Hematopoietic multipotent progenitor cell treated with erythropoietin and hydrocortisone succinate and interleukin-3 and kit ligand, for 4 days (in vitro differentiated cells): Measurements from ENCODE around the gene PRKCE.

Source experiments
- DNase-seq: peaks from one replicate; pipeline ENCODE4 v3.0.0-alpha.2; 2015

PRKCE gene

DNA sequence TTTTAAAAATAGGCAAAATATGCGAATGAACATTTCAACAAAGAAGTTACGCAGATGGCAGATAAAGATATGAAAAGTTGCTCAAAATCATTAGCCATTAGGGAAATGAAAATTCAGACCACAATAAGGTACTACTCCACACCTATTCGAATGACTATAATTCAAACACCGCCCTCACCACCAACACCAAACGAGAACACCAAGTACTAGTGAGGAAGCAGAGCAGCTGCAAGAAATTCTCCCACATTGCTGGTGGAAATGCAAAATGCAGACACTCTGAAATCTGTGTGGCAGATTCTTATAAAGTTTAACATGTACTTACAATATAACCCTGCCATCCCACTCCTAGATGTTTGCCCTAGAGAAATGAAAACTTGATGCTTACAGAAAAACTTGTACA is 17.3 kb upstream of the PRKCE start:
- DNase-seq: no peak

DNA sequence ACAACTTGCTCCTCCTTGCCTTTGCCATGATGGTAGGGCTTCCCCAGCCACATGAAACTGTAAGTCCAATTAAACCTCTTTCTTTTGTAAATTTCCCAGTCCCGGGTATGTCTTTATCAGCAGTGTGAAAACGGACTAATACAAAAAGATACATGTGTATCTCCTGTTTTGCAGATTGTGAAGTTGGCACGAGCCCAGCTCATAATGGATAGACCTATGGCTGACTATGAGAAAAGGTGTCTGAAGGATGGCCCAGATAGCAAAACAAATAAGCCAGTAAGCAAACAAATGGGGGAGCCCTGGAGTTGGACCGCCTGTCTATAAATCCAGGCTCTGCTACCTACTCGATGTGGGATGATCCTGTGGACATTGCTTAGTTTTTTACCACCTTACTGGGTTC is 15.5 kb upstream of the PRKCE start:
- peak; percentile 32 for DNase-seq

DNA sequence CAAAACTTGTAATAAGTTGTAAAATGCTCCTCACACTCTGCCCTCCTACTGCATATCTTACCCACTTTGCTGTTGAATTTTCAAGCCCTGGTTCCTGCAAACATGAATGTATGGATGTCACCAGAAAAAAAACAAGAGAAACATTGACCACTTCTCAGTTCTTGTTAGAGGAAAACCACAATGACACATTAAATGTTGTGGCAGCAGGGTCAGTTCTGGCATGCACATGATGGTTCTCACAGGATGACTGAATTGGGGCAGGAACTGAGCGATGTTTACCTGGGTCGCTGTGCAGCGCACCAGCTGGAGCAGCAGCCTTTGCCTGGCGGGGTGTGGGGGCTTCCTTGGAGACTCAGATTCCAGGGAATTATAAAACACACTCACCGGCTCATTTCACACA is 14.0 kb upstream of the PRKCE start:
- DNase-seq: peak; percentile 86

DNA sequence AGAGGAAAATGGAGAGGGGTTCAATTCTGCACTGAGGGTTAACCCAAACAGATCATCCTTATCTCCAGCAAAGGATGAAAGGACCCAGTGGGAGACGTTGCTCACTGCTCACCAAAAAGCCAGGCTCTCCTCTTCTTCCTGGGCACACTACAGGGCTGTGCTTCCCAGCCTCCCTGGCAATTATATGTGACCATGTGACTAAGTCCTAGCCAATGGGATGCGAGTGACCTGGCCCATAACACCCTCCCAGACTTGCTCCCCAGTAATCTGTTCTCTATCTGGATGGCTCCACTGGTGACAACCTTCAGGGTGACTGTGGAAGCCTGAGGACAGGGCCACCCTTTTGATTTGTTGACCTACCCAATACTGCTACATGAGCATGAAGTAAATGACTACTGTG is 10.9 kb upstream of the PRKCE start:
- no peak for DNase-seq

DNA sequence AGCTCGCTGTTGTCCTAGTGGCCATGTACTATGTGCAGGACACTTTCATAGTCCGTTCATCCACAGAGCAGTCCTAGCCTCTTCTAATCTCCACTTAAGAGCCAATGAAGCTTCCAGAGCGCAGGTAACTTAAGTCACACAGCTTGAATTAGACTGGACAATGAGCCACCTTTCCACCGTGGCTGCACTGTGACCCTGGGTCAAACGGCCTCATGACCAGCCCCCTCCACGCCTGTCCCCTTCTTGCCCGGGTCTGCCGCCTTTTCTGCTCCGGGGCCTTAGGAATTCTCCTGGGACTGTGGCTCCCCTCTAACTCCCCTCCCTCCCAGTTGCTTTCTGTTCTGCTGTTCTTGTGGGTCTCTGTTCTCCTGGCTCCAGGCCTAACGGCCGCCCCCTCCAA is 8.4 kb upstream of the PRKCE start:
- no peak for DNase-seq

DNA sequence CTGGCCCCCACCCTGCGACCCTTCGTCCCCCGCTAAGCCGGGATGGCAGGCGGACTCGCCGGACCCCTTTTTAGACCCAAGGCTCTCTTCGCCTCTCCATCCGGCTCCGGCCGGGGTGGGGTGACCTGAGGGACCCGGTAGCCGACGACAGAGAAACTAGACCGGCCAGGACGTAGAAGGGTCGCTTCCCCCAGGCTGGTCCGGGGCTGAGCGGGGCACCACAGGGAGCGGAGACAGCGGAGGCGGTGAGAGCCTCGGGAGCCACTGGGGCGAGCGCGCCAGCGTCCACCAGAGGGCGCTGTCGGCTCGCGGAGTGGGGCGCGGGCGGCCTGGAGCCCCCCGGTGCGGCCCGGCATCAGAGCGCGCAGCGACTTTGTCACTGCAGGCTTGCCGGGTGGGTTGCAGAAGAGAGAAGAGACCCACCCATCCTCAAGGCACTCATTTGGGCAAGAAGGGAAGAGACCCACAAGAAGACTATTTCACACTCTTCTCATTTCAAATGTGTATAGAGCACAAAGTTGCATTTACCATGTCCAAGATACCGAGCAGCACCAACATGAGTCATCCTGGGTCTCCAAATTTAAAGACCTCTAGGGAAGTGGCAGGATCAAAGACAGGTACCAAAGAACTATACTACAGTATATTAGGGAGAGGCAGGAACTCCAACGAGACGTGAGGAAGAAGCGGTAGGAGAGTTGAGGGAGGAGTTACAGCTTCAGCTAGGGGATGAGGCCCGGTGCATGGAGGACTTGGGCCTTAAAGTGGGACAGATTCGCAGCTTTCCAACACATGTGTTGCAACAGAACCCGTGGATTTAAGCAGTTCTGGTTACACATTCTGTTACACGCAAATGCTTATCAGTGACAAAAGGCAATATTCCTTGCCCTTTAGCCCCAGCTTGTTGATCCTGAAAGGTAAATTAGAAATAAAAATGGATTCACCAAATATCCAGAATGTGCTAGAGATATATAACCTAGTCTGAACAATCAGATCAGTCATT is 7.6 kb upstream of the PRKCE start:
- DNase-seq: peak; percentile 79

DNA sequence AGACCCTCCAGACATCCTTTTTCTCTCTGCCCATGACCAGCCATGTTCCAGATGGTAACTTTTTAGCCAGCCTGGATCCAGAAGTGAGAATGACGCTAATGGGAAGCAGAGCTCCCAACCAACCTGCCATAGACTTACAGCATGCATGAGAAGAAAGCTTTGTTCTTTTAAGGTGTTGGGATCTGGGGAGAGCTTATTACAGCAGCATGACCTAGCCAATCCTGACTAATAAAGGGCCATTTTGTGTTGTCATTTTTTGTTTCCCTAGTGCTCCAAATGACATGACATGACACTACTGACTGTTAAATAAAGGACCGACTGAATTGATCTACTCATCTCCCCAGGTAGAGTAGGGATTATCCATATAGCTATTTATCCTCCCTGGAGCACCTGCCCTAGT is 5.2 kb upstream of the PRKCE start:
- DNase-seq: no peak

DNA sequence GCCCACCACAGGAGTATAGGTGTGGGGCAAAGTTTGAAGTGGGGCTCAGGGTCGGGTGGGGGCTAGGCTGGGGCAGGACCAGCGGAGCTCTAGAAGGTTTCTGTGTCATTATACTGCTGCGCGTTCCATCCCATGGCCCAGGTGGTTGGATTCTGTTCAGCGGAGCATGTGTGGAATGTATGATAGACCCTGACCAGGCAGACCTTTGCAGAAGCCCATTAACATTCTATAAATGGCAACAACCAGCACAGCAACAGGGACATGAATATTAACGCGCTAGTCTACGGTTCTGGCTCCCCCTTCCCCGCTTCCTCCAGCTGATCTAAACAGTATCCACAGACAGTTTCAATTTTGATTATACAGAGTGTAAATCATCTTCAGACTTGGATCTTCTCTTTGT is 4.1 kb upstream of the PRKCE start:
- DNase-seq: no peak

DNA sequence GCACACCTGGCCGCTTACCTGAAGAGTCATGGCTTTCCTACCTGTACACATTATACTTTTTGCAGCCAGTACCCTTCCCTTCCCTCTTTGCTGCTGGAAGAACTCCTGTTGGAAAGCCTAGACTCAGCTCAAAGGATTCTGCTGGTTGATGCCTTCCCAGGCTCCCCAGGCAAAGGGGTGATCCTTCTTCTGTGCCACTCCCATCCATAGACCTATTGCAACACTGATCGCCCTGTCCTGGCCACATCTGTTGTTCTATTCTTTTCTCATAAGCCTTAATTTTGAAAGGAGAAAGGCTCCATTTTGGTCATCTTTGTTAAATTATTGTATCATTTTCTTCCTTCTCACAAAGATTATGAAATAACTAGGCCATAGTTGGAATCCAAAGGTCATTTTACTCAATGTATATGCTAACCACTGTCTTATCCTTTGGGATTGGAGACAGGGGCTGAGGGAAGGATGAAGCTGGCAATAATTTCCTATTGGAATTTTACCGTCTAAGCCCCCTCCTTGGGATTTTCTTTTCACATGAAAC is 3.4 kb upstream of the PRKCE start:
- no peak for DNase-seq

DNA sequence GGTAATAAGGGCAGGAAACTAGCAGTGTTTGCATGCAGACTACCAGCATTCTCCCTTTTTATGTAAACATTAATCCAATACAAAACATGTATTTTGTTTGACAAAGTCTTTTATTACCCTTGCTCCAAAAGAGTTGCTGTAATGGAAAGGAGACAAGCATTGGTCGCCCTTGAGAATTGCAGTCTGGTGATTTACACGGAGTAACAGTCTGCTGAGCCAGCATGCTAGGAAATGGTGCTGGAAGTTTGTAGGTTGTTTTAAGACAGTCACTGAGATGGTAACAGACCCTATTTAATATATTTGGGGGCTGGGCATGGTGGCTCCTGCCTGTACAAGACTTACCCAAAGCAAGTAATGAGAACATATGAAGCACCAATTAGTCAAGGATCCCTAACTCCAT is 2.8 kb upstream of the PRKCE start:
- no peak for DNase-seq

DNA sequence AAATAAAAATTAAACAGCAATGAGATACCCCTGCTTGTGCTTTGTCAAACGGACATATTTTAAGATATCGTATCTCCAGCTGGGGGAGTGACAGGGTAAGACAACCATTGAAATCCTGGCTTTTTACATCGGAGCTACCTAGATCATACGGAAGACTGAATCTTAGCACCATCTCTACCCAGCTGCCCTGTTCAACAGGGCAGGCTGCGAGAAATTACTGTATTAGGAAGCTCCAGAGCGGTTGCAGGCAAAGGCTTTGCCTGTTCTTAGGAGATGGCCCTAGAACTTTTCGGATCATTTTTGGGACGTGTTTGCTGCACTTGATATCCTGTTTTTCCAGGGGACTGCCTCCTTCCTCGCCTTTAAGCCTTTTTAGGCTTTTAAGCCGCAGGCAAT is 2.0 kb upstream of the PRKCE start:
- peak; percentile 58 for DNase-seq

DNA sequence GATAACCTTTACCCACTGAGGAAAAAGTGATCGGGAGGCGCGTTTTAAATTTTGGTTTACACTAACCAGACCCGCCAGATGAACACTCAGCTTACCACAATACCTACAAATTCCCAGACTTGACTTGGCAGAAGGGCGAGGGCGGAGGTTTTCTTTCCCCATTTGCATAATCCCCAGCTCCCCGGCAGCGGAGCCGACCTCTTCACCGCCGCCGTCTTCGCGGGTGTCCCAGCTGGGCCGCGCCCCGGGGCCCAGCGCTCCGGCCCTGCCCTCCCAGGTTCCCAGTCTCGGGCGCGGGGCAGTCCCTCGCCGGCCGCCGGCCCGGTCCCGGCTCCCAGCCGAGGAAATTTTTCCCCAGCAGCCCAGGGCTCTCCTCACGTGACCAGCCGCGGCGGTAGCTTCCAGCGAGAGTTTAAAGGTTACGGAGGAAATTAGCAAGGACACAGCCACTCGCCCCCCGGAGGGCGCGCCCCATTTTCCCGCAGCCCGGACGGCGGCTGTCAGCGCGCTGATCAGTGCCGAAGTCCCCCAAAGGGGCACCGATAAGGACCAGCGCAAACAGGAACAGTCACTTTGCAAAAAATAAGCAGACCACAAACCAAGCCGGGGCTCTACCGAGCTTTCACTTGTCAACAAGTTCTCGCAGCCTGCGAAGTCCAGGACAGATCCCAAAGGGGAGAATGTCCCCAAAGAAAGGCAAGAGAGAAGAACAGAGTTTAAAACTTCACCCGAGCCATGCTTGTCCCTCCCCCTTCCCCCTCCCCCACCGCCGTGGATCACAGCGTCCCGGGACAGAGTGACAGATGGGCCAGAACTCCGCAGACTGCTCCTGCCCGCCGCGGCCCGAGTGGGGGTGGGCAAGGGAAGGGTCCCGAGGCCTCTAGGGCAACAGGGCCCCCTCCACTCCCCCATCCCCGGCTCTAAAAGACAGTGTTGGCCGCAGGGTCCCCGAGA is 1.3 kb upstream of the PRKCE start:
- DNase-seq: peak; percentile 62

DNA sequence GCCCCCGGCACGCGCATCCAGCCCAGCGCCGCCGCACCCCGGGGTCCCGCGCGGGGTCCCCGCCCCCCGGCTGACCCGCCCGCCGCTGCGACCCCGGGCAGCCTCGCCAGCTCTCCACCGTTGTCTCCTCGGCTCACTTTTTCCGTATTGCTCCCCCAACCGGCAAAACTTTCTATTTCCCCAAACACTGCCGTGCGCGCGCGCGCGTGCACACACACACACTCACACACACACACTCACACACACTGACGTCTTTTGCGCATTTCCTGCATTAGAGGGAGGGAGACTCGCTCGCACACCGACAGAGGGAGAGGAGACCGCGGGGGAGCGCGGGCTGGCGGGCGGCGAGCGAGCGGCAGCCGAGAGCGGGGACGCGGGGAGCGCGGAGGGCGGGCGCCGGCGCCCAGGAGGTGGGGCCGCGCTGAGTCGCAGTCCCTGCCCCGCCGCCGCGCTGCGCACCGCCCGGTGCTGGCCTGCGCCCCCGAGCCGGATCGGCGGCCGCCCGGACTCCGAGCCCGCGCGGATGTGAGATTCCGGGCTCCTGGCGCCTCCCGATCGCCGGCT is 542 bp upstream of the PRKCE start:
- peak; percentile 97 for DNase-seq

DNA sequence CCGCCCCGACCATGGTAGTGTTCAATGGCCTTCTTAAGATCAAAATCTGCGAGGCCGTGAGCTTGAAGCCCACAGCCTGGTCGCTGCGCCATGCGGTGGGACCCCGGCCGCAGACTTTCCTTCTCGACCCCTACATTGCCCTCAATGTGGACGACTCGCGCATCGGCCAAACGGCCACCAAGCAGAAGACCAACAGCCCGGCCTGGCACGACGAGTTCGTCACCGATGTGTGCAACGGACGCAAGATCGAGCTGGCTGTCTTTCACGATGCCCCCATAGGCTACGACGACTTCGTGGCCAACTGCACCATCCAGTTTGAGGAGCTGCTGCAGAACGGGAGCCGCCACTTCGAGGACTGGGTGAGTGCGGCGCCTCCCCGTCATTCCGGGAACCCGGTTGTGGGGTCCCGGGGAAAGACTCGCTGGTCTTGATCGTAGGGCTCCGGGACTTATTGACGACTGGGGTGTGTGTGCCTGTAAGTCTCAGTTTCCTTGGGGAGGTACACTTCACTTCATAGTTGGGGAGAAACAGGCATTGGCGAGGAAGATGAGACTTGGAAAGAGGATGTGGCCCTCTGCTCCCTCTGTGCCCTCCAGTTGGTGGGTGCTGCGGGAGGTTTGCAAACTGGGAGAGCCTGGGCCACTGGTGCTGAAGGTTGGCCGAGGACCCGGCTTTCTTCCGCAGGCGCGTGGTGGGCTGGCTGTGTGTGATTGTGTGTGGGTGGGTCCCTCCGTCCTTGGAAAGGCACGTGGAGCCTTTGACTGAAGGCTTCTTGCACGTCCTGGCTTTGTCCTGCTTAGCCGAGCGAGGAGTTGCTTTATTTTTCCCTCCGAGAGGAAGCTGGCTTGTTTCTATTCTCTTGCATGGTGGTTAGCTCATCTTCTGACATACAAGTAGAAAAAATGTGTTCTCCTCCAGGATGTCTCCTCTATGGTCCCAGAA is 886 bp downstream of the PRKCE start:
- peak; percentile 60 for DNase-seq

DNA sequence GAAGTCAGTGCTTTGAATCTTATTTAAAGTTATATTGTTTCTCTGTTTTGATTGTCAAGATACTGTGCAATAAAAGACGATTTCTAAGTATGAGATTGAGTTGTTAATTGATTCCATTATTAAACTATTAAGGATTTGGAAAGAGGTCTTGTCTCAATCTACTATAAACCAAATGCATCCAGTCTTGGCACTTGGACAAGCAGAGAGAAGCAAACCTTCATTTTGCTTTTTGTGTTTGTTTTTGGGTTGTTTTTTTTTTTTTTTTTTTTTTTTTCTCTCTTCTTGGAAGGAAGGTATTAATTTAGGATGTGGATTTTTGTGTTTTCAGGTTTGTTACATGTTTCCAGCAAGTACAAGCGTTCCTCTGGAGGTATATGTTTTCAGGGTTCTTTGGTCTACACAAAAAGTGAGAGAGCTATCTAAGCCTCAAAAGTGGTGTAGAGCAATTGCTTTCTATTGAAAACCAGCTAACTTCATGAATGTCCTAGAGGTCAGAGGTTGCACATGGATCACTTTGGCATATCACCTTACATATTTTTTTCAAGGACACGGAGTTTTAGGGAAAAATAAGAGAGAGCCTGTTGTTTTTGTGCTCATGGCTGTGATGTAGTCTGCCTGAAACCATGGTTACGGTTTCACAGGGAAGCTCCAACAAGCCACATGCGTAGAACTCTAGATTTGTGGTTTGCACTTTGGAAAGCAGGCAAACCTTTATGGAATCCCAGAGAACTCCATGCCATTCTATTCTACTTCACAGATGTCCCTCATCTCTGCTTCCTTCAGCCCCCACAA is 1.8 kb downstream of the PRKCE start:
- no peak for DNase-seq

DNA sequence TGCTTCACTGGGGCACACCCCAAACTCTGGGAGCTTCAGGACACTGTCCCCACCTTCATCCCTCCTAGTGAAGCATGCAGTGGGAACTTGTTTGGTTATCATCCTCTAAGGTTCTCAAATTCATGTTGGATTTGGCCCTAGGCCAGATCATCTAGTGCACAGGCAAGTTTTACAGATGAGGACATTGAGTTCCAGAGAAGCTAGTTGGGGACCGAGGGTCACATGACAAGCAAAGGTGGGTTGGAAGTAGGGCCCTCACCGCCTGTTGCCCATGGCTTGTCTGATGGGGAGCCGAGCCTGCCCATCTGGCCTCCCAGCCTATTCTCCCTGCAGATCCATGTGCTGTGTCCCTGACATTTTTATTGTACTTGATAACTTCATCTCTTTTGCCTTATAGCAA is 2.8 kb downstream of the PRKCE start:
- DNase-seq: no peak

DNA sequence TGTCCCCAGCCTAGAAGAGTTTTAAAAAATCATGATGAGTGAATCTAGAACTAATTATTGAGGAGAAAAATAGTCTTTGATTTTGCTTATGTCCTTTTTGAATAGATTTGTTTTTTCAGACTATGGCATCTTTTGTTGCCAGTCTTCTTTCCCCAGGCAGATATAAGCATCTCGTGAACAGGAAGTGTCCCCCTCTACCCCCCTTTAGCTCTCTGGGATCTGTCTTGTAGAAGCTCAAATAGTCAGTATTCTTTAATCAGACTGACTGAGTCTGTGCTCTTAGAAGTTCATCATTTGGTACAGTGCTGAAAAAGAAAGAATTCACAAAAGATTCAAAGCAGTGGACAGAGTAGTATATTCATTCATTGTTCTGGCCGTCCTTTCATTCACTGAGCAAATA is 10.4 kb downstream of the PRKCE start:
- DNase-seq: no peak

DNA sequence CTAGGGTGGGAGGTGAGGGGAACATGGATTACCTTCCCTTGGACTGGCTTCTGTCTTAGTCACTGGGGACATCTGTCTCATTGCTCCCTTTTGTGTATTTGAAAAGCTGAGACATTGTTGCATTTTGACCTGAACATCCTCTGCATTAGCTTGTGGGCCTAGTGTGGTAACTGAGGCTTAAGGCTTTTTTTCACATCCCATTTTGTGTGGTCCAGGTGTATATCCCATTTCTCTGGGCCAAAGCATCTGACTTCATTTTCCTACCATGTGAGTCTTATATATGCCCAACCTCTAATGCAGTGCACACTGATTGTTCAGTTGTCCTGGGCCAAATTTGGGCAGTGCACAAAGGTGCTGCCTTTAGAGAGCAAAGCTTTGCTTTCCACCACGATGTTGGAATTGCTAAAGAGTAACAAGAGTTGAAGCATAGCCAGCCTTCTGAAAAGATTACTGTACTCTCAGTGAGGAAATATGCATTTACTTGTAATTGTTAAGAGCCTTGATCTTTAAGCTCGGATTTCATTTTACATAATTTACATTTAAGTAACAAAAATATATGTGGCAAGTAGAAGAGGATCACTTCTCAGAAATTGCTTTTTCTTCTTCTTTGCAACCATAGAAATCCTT is 13.3 kb downstream of the PRKCE start:
- no peak for DNase-seq

DNA sequence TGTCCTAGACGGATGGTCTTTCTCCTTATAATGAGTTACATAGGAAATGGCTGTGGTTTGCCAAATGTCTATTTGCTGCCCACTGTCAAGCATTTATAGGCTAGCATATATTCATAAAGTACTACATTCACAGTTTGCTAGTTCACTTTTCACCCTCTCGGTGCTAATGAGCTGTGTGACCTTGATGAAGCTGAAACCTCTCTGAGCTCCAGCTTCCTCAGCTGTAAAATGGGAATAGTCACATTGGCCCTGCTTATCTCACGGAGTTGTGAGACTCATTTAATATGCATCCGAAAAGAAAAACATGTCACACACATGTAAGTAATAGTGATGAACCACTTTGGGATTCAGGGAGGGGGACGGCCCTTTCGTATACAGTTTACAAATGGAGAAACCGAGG is 17.0 kb downstream of the PRKCE start:
- DNase-seq: no peak

DNA sequence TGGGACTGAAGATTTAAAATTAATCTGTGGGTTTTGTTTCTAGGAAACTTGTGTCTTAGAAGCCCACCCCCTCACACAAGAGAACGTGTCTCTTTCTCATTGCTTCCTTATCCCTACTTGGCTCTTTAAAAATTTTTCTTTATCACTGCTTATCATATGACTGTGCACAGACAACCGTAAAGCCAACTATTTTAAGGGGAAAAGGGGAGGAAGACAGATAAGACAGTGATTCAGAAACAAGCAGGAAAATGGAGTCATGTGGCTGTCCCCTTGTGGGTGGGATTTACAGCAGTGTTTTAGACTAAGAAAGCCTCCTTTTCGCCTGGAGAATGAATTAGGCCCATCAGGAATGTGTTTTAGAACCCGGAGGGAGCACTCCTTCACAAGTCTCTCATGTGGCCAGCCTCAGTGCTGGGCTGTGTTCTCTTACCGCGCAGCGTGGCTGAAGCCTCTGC is 17.6 kb downstream of the PRKCE start:
- peak; percentile 85 for DNase-seq
